Stimulated activated effector memory CD8-positive, alpha-beta T cell treated with anti-CD3 and anti-CD28 coated beads, Interleukin-12 subunit alpha, Interleukin-12 subunit beta, amount 100 ng/mL, for 72 hours (primary cell): ENCODE data around the gene CSNK1D.
"Not testable (repeated sequence)": the region's sequence is repeated elsewhere in the genome, so short reads cannot be mapped to it uniquely, and the experiment has no call there.

ENCODE experiments used
- ATAC-seq: fragments of 150-1000 bp; cut with Tn5 transposase; 2 replicates; pipeline ENCODE4 v1.10.0; 2021
- DNase-seq, 2 donors: peaks; one replicate each; pipeline ENCODE4 v3.0.0; 2021 to 2022; ENCODE audit warnings: low spot score in 2 of 2
- H3K27ac Mint-ChIP-seq: one replicate; pipeline ENCODE4 v1.8.0; 2022; ENCODE audit warnings: mild to moderate bottlenecking, mixed read lengths
- H3K36me3 Mint-ChIP-seq: one replicate; pipeline ENCODE4 v1.8.0; 2022; ENCODE audit warnings: mild to moderate bottlenecking, mixed read lengths
- H3K4me1 Mint-ChIP-seq: one replicate; pipeline ENCODE4 v1.8.0; 2022; ENCODE audit warnings: mixed read lengths
- H3K4me3 Mint-ChIP-seq: one replicate; pipeline ENCODE4 v1.8.0; 2022; ENCODE audit warnings: mild to moderate bottlenecking, mixed read lengths
- H3K9me3 Mint-ChIP-seq: one replicate; pipeline ENCODE4 v1.8.0; 2022; ENCODE audit warnings: mixed read lengths

The CSNK1D gene

DNA sequence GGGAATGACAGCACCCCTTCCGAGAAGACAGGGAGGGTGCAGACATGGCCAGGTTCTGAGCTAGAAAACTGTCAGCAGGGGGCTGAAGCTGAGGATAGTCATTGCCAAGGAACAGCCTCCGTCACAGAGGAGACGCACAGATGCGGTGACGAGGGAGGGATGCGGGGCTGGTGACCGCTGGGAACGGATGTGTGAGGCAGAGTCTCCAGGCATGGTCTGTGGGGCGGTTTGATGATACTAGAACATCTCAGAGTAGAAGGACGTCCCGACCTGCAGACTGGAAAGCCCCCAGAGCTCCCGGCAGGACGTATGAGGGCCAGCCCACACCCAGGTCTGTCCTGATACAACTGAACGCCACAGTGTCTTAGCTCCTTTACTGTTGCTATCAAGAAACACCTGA lies 1.8 kb upstream of the CSNK1D start:
- H3K27ac Mint-ChIP-seq, result no peak overlapping the region
- H3K9me3 Mint-ChIP-seq, result no peaks in the 10 kb centered on the region
- peaks cover 31% of the 10 kb centered on the region for H3K36me3 Mint-ChIP-seq
- H3K4me1 Mint-ChIP-seq, result peaks cover 31% of the 10 kb centered on the region
- no peak for DNase-seq
- ATAC-seq, result no peak
- H3K4me3 Mint-ChIP-seq, result no peak overlapping the region

DNA sequence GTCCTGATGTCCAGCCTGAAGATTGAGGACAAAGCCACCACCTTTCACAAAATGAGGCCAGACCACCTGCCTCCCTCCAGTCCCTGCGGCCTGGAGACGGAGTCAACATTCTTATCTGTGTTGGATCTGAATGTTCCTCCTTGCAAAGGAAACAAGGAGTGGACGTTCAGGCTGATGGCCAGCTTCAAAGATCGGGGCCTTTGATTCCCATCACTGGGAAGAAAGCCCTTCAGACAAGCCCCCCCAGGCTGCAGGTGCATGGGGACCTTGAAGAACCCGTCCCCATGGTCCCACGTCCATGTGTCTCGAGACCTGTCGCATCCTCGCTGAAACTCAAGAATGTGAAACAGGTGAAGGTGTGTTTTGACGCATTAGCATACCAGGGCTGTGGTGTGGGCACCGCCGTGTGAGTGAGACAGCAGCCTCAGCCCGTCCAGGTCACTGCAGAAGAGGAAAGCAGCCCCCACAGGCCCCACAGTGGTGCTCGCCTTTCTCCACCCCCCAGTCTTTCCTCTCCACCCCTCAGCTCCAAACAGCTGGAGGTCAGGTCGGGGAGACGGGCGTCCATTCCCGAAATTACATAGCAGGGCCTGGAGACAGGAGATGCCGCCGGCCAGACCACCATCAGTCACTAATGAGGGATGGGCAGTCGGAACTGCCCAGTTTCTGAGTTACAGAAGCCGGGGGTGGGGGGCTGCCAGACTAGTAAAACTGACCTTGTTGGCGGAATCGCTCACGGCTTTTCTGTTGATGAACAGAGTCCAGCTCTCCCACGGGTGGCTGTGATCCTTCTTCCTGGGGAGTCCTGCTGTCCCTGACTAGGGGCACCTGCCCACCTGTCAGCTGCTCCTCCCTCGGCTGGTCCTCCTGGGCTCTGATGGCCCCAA lies 877 bp upstream of the CSNK1D start:
- Mint-ChIP-seq H3K27ac (peak overlapping the region; percentile 99), H3K4me3 (peak overlapping the region; percentile 84), H3K36me3 (peaks cover 41% of the 10 kb centered on the region), H3K9me3 (no peaks in the 10 kb centered on the region), H3K4me1 (peaks cover 40% of the 10 kb centered on the region)
- ATAC-seq (no peak), DNase-seq (no peak)

GRCh38 chr17:82272495-82273326 lies 789 bp downstream of the CSNK1D start:
- Mint-ChIP-seq H3K4me1 (peaks cover 57% of the 10 kb centered on the region), H3K9me3 (no peaks in the 10 kb centered on the region), H3K27ac (peak overlapping the region; percentile 99), H3K36me3 (peaks cover 56% of the 10 kb centered on the region), H3K4me3 (peak overlapping the region; percentile 84)
- peak in 1 of 2 donors; percentile 65 for DNase-seq
- ATAC-seq, result peak; percentile 40

DNA sequence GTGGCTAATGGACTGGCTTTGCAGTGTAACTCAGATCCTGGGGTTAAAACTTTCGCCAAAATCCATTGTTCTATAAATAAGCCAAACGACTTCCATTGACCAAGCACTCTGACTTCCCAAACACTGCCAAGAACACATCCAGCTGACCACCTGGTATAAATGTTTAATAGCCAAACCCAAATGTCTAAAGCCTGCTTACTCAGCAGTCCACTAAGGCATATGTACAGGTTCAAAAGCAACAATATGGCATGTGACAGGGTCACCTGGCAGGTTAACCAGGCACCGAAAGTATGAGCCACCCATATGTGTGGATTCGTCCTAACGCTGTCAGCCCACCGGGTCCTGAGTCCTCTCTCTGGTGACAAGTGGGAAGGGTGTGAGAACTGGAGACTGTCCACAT lies 2.1 kb downstream of the CSNK1D start:
- Mint-ChIP-seq H3K36me3 (peaks cover 69% of the 10 kb centered on the region), H3K4me3 (peak overlapping the region; percentile 84), H3K27ac (no peak overlapping the region), H3K4me1 (peaks cover 70% of the 10 kb centered on the region), H3K9me3 (no peaks in the 10 kb centered on the region)
- no peak for DNase-seq
- no peak for ATAC-seq

DNA sequence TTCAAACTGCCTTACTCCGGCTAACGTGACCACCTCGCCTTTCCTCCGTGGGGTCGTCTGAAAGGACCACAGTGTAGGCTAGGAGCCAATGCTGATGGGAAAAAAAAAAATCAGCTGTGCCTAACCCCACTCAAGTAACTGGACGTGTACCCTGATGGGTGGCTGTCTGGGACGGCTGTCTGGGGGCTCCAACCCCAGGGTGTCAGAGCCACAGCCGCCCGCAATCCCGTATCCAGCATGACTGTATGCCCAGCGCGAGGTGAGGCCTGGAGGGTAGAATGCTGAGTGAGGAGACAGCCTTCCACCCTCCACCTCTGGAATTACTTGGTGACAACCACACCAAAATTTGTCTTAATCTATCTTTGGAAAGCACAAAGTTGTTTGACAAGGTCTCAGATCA lies 2.8 kb downstream of the CSNK1D start:
- Mint-ChIP-seq H3K4me1 (peaks cover 78% of the 10 kb centered on the region), H3K27ac (peak overlapping the region; percentile 68), H3K4me3 (peak overlapping the region; percentile 84), H3K9me3 (no peaks in the 10 kb centered on the region), H3K36me3 (peaks cover 77% of the 10 kb centered on the region)
- ATAC-seq (no peak), DNase-seq (no peak)

DNA sequence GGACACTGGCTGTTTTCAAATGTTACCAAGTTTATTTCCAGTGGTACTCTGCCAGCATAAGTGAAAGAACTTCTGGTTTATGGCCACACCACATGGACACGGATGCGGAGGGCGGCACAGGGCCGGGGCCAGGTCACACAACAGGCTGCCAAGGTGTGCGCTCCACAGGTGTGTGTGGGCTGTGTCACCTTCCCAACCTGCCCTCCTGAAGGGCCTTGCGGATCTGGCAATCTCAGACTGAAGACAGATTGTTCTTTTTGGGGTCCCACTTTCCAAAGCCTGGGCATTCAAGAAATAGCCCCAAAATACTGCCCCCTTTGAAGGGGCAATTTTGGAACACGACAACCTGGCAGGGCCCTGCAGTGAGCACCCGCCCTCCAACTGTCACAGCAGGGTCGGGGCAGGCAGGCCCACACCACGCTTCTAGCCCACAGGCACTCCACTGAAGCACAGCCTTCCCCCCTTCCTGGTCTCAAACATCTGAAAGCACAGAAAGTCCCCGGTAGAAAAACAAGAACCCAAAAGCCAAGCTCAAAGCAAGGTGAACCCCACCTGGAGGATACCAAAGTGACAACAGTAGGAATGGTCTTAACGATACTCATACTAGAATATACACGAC lies 3.5 kb downstream of the CSNK1D start:
- no peaks in the 10 kb centered on the region for H3K9me3 Mint-ChIP-seq
- peak overlapping the region; percentile 68 for H3K27ac Mint-ChIP-seq

DNA sequence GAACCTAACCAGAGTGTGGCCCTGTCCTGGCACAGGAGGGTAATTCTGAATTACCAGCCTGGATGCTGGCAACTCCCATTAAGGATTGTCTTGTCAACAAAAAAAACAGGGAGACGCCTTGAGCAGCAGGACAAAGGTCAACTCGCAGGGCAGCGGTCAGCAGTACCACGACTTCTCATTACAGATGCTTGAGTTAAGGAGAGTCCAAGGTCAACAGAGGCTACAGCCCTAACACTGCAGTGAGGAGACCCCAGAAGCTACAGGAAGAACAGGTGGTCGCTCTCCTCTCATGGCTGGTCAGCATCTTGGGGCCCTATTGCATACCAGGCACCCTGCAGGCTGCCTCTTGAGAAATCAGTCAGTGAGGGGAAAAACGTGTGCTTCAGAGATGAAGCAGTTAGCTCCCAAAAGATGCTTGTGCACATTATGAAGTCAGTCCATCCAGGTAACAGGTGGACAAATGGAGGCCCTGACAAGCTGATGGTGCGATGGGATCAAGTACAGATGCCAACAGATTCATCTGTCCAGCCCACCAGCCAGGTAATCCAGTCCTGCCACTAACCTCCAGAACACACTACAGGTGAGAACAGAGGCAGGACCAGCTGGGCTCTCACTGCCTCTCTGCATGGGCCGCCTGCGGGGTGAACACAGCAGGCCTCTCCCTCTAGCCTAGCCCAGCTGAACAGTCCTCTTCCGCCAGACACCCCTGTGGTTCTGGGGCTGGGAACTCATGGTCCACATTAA lies 4.2 kb downstream of the CSNK1D start:
- Mint-ChIP-seq H3K36me3 (peaks cover 90% of the 10 kb centered on the region), H3K27ac (peak overlapping the region; percentile 68), H3K4me1 (peaks cover 71% of the 10 kb centered on the region), H3K9me3 (no peaks in the 10 kb centered on the region), H3K4me3 (peak overlapping the region; percentile 84)
- ATAC-seq, result no peak
- no peak for DNase-seq

More for the DNA sequence above, 3.5 kb downstream of the CSNK1D start:
- H3K4me1 Mint-ChIP-seq, result peaks cover 73% of the 10 kb centered on the region
- DNase-seq (no peak), ATAC-seq (no peak)
- H3K36me3 Mint-ChIP-seq, result peaks cover 83% of the 10 kb centered on the region
- H3K4me3 Mint-ChIP-seq, result peak overlapping the region; percentile 84

GRCh38 chr17:82267575-82268379 lies 5.7 kb downstream of the CSNK1D start:
- DNase-seq (peak in 1 of 2 donors; percentile 64), ATAC-seq (peak; percentile 88)
- Mint-ChIP-seq H3K36me3 (peaks cover 99% of the 10 kb centered on the region), H3K4me3 (peak overlapping the region; percentile 84), H3K4me1 (peaks cover 75% of the 10 kb centered on the region), H3K9me3 (no peaks in the 10 kb centered on the region), H3K27ac (peak overlapping the region; percentile 85)

- Mint-ChIP-seq H3K36me3 (peaks cover 99% of the 10 kb centered on the region), H3K27ac (peak overlapping the region; percentile 85), H3K4me1 (peaks cover 63% of the 10 kb centered on the region), H3K9me3 (no peaks in the 10 kb centered on the region), H3K4me3 (no peak overlapping the region)
- ATAC-seq, result no peak
- DNase-seq, result no peak
Measured at GRCh38 chr17:82266142-82266541, 7.4 kb downstream of the CSNK1D start.

DNA sequence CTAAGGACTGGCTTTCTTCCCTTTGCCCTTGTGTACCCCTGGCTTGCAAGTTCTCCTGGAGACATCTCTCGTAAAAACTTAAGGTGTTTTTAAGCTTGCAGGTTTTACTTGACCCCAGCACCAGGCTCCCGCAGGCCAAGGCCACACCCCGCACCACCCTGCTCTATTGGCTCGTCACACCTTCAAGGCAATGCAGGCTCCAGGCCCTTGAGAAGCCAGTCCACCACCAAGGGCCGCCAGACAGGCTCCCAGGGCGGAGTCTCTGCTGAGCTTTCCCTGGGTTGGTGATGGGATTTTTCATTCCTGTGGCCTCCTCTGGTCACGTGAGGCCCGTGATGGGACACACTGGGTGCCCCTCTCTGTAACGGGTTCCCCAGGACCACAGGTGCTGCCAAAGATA lies 9.9 kb downstream of the CSNK1D start:
- no peaks in the 10 kb centered on the region for H3K9me3 Mint-ChIP-seq
- no peak overlapping the region for H3K27ac Mint-ChIP-seq
- H3K4me1 Mint-ChIP-seq, result peaks cover 54% of the 10 kb centered on the region
- H3K36me3 Mint-ChIP-seq, result peaks cover 99% of the 10 kb centered on the region
- ATAC-seq, result no peak
- no peak for DNase-seq
- H3K4me3 Mint-ChIP-seq, result no peak overlapping the region

DNA sequence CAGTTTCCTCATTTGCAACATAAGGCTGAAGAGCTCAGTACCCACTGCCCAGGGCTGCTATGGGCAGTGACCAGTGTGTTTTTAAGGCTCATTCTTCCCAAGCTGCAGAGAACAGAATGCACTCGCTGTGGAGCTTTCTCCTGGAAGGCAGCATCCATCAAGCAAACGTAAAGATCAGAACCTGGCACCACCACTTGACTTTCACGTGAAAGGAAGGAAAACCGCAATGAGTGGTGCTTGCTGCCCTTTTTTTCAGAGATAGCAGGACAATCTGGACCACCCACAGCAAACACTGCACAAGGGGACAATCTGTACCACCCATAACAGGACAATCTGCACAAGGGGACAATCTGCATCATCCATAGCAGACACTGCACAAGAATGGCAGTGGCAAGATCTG lies 11.2 kb downstream of the CSNK1D start:
- Mint-ChIP-seq H3K4me3 (no peak overlapping the region), H3K9me3 (no peaks in the 10 kb centered on the region)

DNA sequence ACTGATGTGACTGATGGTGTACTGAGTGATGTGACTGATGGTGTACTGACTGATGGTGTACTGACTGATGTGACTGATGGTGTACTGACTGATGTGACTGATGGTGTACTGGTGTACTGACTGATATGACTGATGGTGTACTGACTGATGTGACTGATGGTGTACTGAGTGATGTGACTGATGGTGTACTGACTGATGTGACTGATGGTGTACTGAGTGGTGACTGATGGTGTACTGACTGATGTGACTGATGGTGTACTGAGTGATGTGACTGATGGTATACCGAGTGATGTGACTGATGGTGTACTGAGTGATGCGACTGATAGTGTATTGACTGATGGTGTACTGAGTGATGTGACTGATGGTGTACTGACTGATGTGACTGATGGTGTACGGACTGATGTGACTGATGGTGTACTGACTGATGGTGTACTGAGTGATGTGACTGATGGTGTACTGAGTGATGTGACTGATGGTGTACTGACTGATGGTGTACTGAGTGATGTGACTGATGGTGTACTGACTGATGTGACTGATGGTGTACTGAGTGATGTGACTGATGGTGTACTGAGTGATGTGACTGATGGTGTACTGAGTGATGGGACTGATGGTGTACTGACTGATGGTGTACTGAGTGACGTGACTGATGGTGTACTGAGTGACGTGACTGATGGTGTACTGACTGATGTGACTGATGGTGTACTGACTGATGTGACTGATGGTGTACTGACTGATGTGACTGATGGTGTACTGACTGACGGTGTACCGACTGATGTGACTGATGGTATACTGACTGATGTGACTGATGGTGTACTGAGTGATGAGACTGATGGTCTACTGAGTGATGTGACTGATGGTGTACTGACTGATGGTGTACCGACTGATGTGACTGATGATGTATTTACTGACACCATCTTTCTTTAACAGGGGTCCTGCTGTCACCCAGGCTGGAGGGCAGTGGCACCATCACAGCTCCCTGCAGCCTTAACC lies 13.2 kb downstream of the CSNK1D start:
- peaks cover 99% of the 10 kb centered on the region for H3K36me3 Mint-ChIP-seq
- peak overlapping the region; percentile 53 for H3K27ac Mint-ChIP-seq
- H3K9me3 Mint-ChIP-seq, H3K4me3 Mint-ChIP-seq, DNase-seq, ATAC-seq: not testable (repeated sequence)
- H3K4me1 Mint-ChIP-seq, result peaks cover 46% of the 10 kb centered on the region

More for the DNA sequence above, 11.2 kb downstream of the CSNK1D start:
- DNase-seq (no peak), ATAC-seq (no peak)
- Mint-ChIP-seq H3K4me1 (peaks cover 50% of the 10 kb centered on the region), H3K36me3 (peaks cover 99% of the 10 kb centered on the region), H3K27ac (peak overlapping the region; percentile 78)

DNA sequence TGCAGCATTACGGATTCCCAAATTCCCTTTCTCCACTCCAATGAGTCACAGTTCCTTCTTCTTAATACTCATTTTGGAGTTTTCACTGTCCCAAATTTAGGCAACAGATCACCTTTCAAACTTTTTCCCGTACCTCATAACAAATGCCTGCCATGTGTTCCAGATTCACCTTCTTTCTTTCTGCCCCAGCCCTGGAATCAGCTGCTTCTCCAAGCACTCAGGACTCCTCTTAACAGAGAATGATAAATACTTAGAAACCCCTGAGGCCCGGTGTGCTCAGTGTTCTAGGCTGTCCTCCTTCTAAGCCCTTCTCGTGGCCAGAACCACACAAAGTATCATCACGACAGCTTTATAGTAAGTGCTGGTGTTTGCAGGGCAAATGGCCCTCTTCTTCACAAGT lies 14.9 kb downstream of the CSNK1D start:
- Mint-ChIP-seq H3K4me3 (no peak overlapping the region), H3K27ac (peak overlapping the region; percentile 9), H3K9me3 (no peaks in the 10 kb centered on the region), H3K36me3 (peaks cover 87% of the 10 kb centered on the region), H3K4me1 (peaks cover 40% of the 10 kb centered on the region)
- no peak for DNase-seq
- no peak for ATAC-seq
